ENCODE results near the gene SYTL3. TPM values are rescaled to one million over a fixed set of nuclear protein-coding genes. Genes with fewer than 3 reads are reported as not detected.

SYTL3 gene
- total RNA-seq, 1 experiment from 2014 or later: 0.86 TPM

GRCh38 chr6:158737082-158737709 is 87.3 kb downstream of the SYTL3 start:
- no peaks in the 10 kb centered on the region for H3K4me1 ChIP-seq
- no peaks in the 10 kb centered on the region for H3K27me3 ChIP-seq (replicated peaks; ENCODE audit: control insufficient read depth, insufficient read depth, low read length)
- TF ChIP-seq CTCF (IDR thresholded peaks at IDR 0.05; ENCODE audit: insufficient read depth in 1 of 2, low read depth in 1 of 2, low read length in 1 of 2, severe bottlenecking in 1 of 2, unreplicated experiment in 1 of 2): no peak
- Mint-ChIP-seq H3K4me3 (ENCODE audit: unreplicated experiment) (no peak overlapping the region), H3K4me1 (ENCODE audit: low read depth, unreplicated experiment) (no peaks in the 10 kb centered on the region), H3K9me3 (ENCODE audit: unreplicated experiment) (peaks cover 15% of the 10 kb centered on the region), H3K36me3 (ENCODE audit: insufficient read depth, unreplicated experiment) (peaks cover 5% of the 10 kb centered on the region), H3K27ac (ENCODE audit: unreplicated experiment) (no peak overlapping the region), H3K27me3 (ENCODE audit: insufficient read depth, unreplicated experiment) (no peaks in the 10 kb centered on the region)
- no peak overlapping the region for H3K4me3 ChIP-seq (ENCODE audit: low read depth, low read length)
- no peak for DNase-seq
- no TSS peak for BruUV-seq (replicated peaks)
- no peaks in the 10 kb centered on the region for H3K9me3 ChIP-seq
- ChIA-PET CTCF (no interaction called here), POLR2A (no interaction called here)
- H3K36me3 ChIP-seq (ENCODE audit: control insufficient read depth, insufficient read depth, low read length): no peaks in the 10 kb centered on the region
- intact Hi-C loops (cut with micrococcal nuclease; ENCODE audit: unreplicated experiment): no loop called here

GRCh38 chr6:158737710-158738615 is 88.1 kb downstream of the SYTL3 start:
- intact Hi-C loops (cut with micrococcal nuclease; ENCODE audit: unreplicated experiment): no loop called here
- Histone ChIP-seq H3K27me3 (replicated peaks; ENCODE audit: control insufficient read depth, insufficient read depth, low read length) (no peaks in the 10 kb centered on the region), H3K9me3 (no peaks in the 10 kb centered on the region), H3K4me3 (ENCODE audit: low read depth, low read length) (no peak overlapping the region), H3K4me1 (no peaks in the 10 kb centered on the region), H3K36me3 (ENCODE audit: control insufficient read depth, insufficient read depth, low read length) (no peaks in the 10 kb centered on the region)
- Mint-ChIP-seq H3K27me3 (ENCODE audit: insufficient read depth, unreplicated experiment) (no peaks in the 10 kb centered on the region), H3K27ac (ENCODE audit: unreplicated experiment) (no peak overlapping the region), H3K4me1 (ENCODE audit: low read depth, unreplicated experiment) (no peaks in the 10 kb centered on the region), H3K9me3 (ENCODE audit: unreplicated experiment) (peaks cover 11% of the 10 kb centered on the region), H3K4me3 (ENCODE audit: unreplicated experiment) (no peak overlapping the region), H3K36me3 (ENCODE audit: insufficient read depth, unreplicated experiment) (peaks cover 5% of the 10 kb centered on the region)
- POLR2A ChIA-PET: no interaction called here
- BruUV-seq (replicated peaks): no TSS peak
- DNase-seq: no peak
- no peak for TF ChIP-seq CTCF (IDR thresholded peaks at IDR 0.05; ENCODE audit: insufficient read depth in 1 of 2, low read depth in 1 of 2, low read length in 1 of 2, severe bottlenecking in 1 of 2, unreplicated experiment in 1 of 2)
- CTCF ChIA-PET: no interaction called here

- H3K36me3 Mint-ChIP-seq (ENCODE audit: insufficient read depth, unreplicated experiment): peaks cover 5% of the 10 kb centered on the region
- H3K27me3 Mint-ChIP-seq (ENCODE audit: insufficient read depth, unreplicated experiment): no peaks in the 10 kb centered on the region
- TF ChIP-seq CTCF (IDR thresholded peaks at IDR 0.05; ENCODE audit: insufficient read depth in 1 of 2, low read depth in 1 of 2, low read length in 1 of 2, severe bottlenecking in 1 of 2, unreplicated experiment in 1 of 2): no peak
- POLR2A ChIA-PET: no interaction called here
- peaks cover 11% of the 10 kb centered on the region for H3K9me3 Mint-ChIP-seq (ENCODE audit: unreplicated experiment)
- intact Hi-C loops (cut with micrococcal nuclease; ENCODE audit: unreplicated experiment): no loop called here
- no peak for DNase-seq
- Histone ChIP-seq H3K9me3 (no peaks in the 10 kb centered on the region), H3K27me3 (replicated peaks; ENCODE audit: control insufficient read depth, insufficient read depth, low read length) (no peaks in the 10 kb centered on the region), H3K36me3 (ENCODE audit: control insufficient read depth, insufficient read depth, low read length) (no peaks in the 10 kb centered on the region), H3K4me1 (no peaks in the 10 kb centered on the region), H3K4me3 (ENCODE audit: low read depth, low read length) (no peak overlapping the region)
- no peak overlapping the region for H3K4me3 Mint-ChIP-seq (ENCODE audit: unreplicated experiment)
- CTCF ChIA-PET: interaction anchor here (0.6 kb wide), 1 partner anchor 525 kb away, joined by 3 read pairs; no protein-coding TSS in a partner anchor
- no peaks in the 10 kb centered on the region for H3K4me1 Mint-ChIP-seq (ENCODE audit: low read depth, unreplicated experiment)
- H3K27ac Mint-ChIP-seq (ENCODE audit: unreplicated experiment): no peak overlapping the region
- BruUV-seq (replicated peaks): no TSS peak
These were observed 89.8 kb downstream of the SYTL3 start for GRCh38 chr6:158739673-158740072.

Data from Caco-2 (cell line).